GM12878 (cell line): ENCODE results near the gene FAM184B. TPM values are rescaled to one million over a fixed set of nuclear protein-coding genes. Genes with fewer than 3 reads are reported as not detected.
A peak's percentile ranks its signal among the peaks of the same experiment; 100 is the strongest.

Source experiments
- ATAC-seq: fragments of 200-7000 bp; cut with Tn5 transposase; 3 replicates; pipeline ENCODE4 v1.9.1; 2020; ENCODE audit warnings: mild to moderate bottlenecking, moderate library complexity
- BruUV-seq: library from RNA; stranded (reverse); fragments of 400-500 nt; replicated peaks from 2 replicates; lab custom pipeline; 2021; lab: Mats Ljungman, UMichigan
- CTCF ChIA-PET: fragments of 300-600 bp; sonication (Branson Sonifier 250); formaldehyde crosslinking; extraction: SDS; loops from one replicate; lab custom pipeline; 2021; ENCODE audit warnings: inconsistent platforms; lab: Yijun Ruan, JAX
- POLR2A ChIA-PET: fragments of 350-600 bp; formaldehyde crosslinking; extraction: SDS; loops from one replicate; lab custom pipeline; 2021; ENCODE audit warnings: inconsistent platforms; lab: Charles Lee
- RAD21 ChIA-PET: fragments of 300-600 bp; sonication (Branson Sonifier 250); formaldehyde crosslinking; loops from one replicate; lab custom pipeline; 2023; ENCODE audit warnings: antibody characterized with exemption; ENCODE audit not compliant: unreplicated experiment; lab: Charles Lee
- SMC1A ChIA-PET: fragments of 300-600 bp; sonication (Branson Sonifier 250); formaldehyde crosslinking; loops from one replicate; lab custom pipeline; 2023; ENCODE audit not compliant: unreplicated experiment, uncharacterized antibody; lab: Charles Lee
- DNase-seq: peaks from one replicate; pipeline ENCODE4 v3.0.0-alpha.2; 2011; ENCODE audit warnings: low read depth, low spot score
- FAIRE-seq: peaks from 3 replicates; lab custom pipeline; 2011; peaks lifted over from hg19 to GRCh38; lab: Jason Lieb, UNC
- H2AFZ ChIP-seq: 2 replicates; pipeline ENCODE4 v1.6.0; 2011; ENCODE audit warnings: low read depth, low read length, control low read depth; ENCODE audit not compliant: control insufficient read depth
- H3K27ac ChIP-seq: 2 replicates; pipeline ENCODE4 v1.5.1; 2011; ENCODE audit warnings: control low read depth; ENCODE audit not compliant: control insufficient read depth, insufficient read depth
- H3K27me3 ChIP-seq, 2 experiments: replicated peaks in 1 of 2; 2 replicates each; pipeline versions ENCODE4 v1.6.0 to v1.6.1; 2011; ENCODE audit warnings: low read length in 1 of 2; ENCODE audit not compliant: control insufficient read depth in 2 of 2, insufficient read depth in 2 of 2
- H3K36me3 ChIP-seq, 2 experiments: 2 replicates each; pipeline ENCODE4 v1.5.1; 2011; ENCODE audit warnings: low read length in 1 of 2; ENCODE audit not compliant: control insufficient read depth in 2 of 2, insufficient read depth in 2 of 2
- H3K4me1 ChIP-seq: 2 replicates; pipeline ENCODE4 v1.6.1; 2011; ENCODE audit warnings: mild to moderate bottlenecking, low read length, moderate library complexity, mixed read lengths; ENCODE audit not compliant: control insufficient read depth, insufficient read depth
- H3K4me2 ChIP-seq: 2 replicates; pipeline ENCODE4 v1.6.0; 2011; ENCODE audit warnings: control low read depth; ENCODE audit not compliant: control insufficient read depth, insufficient read depth
- H3K4me3 ChIP-seq: fragments of 200-600 bp; sonication (generic); 2 replicates; pipeline ENCODE4 v1.5.1; 2016
- H3K79me2 ChIP-seq: 2 replicates; pipeline ENCODE4 v1.6.0; 2011; ENCODE audit warnings: low read length; ENCODE audit not compliant: control insufficient read depth, insufficient read depth
- H3K9ac ChIP-seq: 2 replicates; pipeline ENCODE4 v1.8.0; 2011; ENCODE audit warnings: low read length, control low read depth, mixed read lengths; ENCODE audit not compliant: control insufficient read depth, insufficient read depth
- H3K9me3 ChIP-seq: replicated peaks from 3 replicates; pipeline ENCODE4 v1.5.1; 2011; ENCODE audit warnings: mild to moderate bottlenecking, low read length; ENCODE audit not compliant: control insufficient read depth, insufficient read depth
- H4K20me1 ChIP-seq: 2 replicates; pipeline ENCODE4 v1.6.0; 2011; ENCODE audit not compliant: control insufficient read depth, insufficient read depth
- FOXK2 ChIP-seq: fragments of 450-650 bp; IDR thresholded peaks from 2 replicates; pipeline ENCODE4 v1.6.1; 2017; ENCODE audit warnings: mild to moderate bottlenecking, moderate library complexity
- HCFC1 ChIP-seq: fragments of 150-350 bp; IDR thresholded peaks from 2 replicates; pipeline ENCODE4 v1.6.1; 2014; ENCODE audit warnings: low read length
- KAT2A ChIP-seq: conservative IDR thresholded peaks from 2 replicates; pipeline ENCODE4 v1.6.1; 2011; ENCODE audit warnings: low read depth, low read length; ENCODE audit not compliant: control insufficient read depth
- MYB ChIP-seq: fragments of 150-350 bp; IDR thresholded peaks from 2 replicates; pipeline ENCODE4 v1.6.1; 2014; ENCODE audit warnings: mild to moderate bottlenecking, low read depth, low read length, borderline replicate concordance
- NRF1 ChIP-seq: conservative IDR thresholded peaks from 2 replicates; pipeline ENCODE4 v1.6.1; 2011; ENCODE audit warnings: mild to moderate bottlenecking, low read depth, low read length, improper control_type of control experiment
- RAD21 ChIP-seq: IDR thresholded peaks from 2 replicates; pipeline ENCODE4 v1.6.1; 2011; ENCODE audit warnings: mild to moderate bottlenecking, low read depth, low read length, moderate library complexity; ENCODE audit not compliant: insufficient read depth
- STAT1 ChIP-seq: fragments of 450-650 bp; conservative IDR thresholded peaks from 2 replicates; pipeline ENCODE4 v1.6.1; 2014; ENCODE audit warnings: antibody characterized with exemption, mild to moderate bottlenecking
- ZBTB4 ChIP-seq: fragments of 450-650 bp; formaldehyde crosslinking; IDR thresholded peaks from 2 replicates; pipeline ENCODE4 v1.4.0; 2022; ENCODE audit warnings: mild to moderate bottlenecking, moderate library complexity
- ZNF622 ChIP-seq: fragments of 450-650 bp; IDR thresholded peaks from 2 replicates; pipeline ENCODE4 v1.6.1; 2017; ENCODE audit warnings: mild to moderate bottlenecking, inconsistent platforms
- WGBS: methylation state at CpG from one replicate; pipeline ENCODE4 v1.1.6; 2016; ENCODE audit warnings: low lambda C conversion rate; ENCODE audit not compliant: insufficient replicate concordance, insufficient coverage; ENCODE audit errors: missing lambda C conversion rate; 5-methylcytosine and 5-hydroxymethylcytosine counted together
- in situ Hi-C: fragments of 300-500 bp; cut with MboI; formaldehyde crosslinking; loops from 9 replicates; pipeline ENCODE4 v1.14.3; 2018; ENCODE audit warnings: mixed read lengths
- intact Hi-C: fragments of 100-400 bp; cut with micrococcal nuclease; formaldehyde crosslinking; loops from one replicate; pipeline ENCODE4 v1.14.2; 2022; ENCODE audit not compliant: unreplicated experiment
- polyA plus RNA-seq, 11 experiments: library from polyadenylated mRNA; depleted of rRNA in 4 of 11; unstranded in 6 of 11; stranded (reverse) in 5 of 11; fragments of >200 nt; fragmentation: Nextera tagmentation in 4 of 11; fragmentation: Illumina TruSeq in 1 of 11; extraction: Ambion mirVana in 4 of 11; extraction: Trizol in 1 of 11; gene quantifications; 1 replicate in 1 of 11; 2 replicates in 10 of 11; pipeline versions ENCODE4 v1.2.1 to v1.2.3, GENCODE V29; 2011 to 2016; ENCODE audit warnings: inconsistent platforms in 2 of 11, missing spikeins in 2 of 11, low read depth in 1 of 11
- total RNA-seq, 4 experiments: library from RNA; depleted of rRNA in 3 of 4; stranded (reverse); fragments of >200 nt in 3 of 4; fragmentation: Illumina TruSeq in 1 of 4; extraction: Trizol in 1 of 4; gene quantifications; 2 replicates each; pipeline versions ENCODE4 v1.2.1 to v1.2.3, GENCODE V29; 2013 to 2021
- TF ChIP-seq, protein P1 (sequence below), 3 experiments: IDR thresholded peaks in 2 of 3; conservative IDR thresholded peaks in 1 of 3; 2 replicates each; pipeline ENCODE4 v1.5.1; 2011; ENCODE audit warnings: low read depth in 3 of 3, low read length in 3 of 3, mild to moderate bottlenecking in 3 of 3, control low read depth in 2 of 3, moderate library complexity in 2 of 3, inconsistent platforms in 1 of 3, mixed read lengths in 1 of 3; ENCODE audit not compliant: control insufficient read depth in 2 of 3, insufficient read depth in 1 of 3; ENCODE audit errors: extremely low read depth in 1 of 3

The FAM184B gene
- total and polyA plus RNA-seq, 10 of the 15 experiments (the other 5 are each of a cell fraction or from before 2014, with no cell fraction given): under 0.01 TPM; not detected in 9

DNA sequence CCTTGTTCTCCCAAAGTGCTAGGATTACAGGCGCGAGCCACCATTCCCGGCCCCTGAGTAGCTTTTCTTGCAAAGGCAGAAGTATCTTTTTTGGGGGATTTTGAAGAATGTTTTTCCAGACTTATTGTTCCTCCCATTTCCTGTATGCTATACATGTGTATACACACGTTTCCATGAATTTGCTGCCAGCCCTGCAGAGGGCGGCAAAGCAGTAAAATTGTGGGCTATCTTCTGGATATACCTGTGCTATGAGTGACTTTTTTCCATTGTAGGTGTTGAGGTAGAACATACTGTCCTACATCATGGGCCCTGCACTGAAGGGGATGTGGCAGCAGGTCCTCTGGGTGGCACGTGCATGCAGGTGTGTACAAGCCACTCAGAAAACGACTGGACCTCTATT, 183.9 kb downstream of the FAM184B start:
- ChIA-PET POLR2A (no interaction called here), RAD21 (no interaction called here)
- DNase-seq (no peak), FAIRE-seq (no peak)
- Histone ChIP-seq H3K36me3 (peaks cover 18 to 55% of the 10 kb centered on the region in 2 experiments), H2AFZ (no peak overlapping the region)
- no peak for TF ChIP-seq FOXK2
- no peak for TF ChIP-seq ZNF622
- no peak for TF ChIP-seq ZBTB4 (CRISPR knock-in tag)
- TF ChIP-seq HCFC1: no peak
- TF ChIP-seq STAT1: no peak
- TF ChIP-seq, protein P1, sequence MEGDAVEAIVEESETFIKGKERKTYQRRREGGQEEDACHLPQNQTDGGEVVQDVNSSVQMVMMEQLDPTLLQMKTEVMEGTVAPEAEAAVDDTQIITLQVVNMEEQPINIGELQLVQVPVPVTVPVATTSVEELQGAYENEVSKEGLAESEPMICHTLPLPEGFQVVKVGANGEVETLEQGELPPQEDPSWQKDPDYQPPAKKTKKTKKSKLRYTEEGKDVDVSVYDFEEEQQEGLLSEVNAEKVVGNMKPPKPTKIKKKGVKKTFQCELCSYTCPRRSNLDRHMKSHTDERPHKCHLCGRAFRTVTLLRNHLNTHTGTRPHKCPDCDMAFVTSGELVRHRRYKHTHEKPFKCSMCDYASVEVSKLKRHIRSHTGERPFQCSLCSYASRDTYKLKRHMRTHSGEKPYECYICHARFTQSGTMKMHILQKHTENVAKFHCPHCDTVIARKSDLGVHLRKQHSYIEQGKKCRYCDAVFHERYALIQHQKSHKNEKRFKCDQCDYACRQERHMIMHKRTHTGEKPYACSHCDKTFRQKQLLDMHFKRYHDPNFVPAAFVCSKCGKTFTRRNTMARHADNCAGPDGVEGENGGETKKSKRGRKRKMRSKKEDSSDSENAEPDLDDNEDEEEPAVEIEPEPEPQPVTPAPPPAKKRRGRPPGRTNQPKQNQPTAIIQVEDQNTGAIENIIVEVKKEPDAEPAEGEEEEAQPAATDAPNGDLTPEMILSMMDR (IDR thresholded peaks at IDR 0.05 in 2 of 3, conservative IDR thresholded peaks at IDR 0.05 in 1 of 3; ENCODE audit: control insufficient read depth in 2 of 3, extremely low read depth in 1 of 3, insufficient read depth in 1 of 3, low read depth in 3 of 3, low read length in 3 of 3): peak in 2 of 3 experiments; percentile 7 to 24; a peak in 1 of 6 replicates
- no peak for TF ChIP-seq NRF1
- no peak for TF ChIP-seq KAT2A
- TF ChIP-seq RAD21: 0 out of 2 replicates have a peak, but pooled peaks have one; percentile 9
- TF ChIP-seq MYB: no peak
- TF ChIP-seq, all 136 proteins: peak for 2
- Histone ChIP-seq H4K20me1 (peaks cover 13% of the 10 kb centered on the region; the same call in 1 of the 2 replicates), H3K27ac (no peak overlapping the region), H3K79me2 (peaks cover 14% of the 10 kb centered on the region), H3K27me3 (no peaks in the 10 kb centered on the region), H3K4me3 (no peak overlapping the region), H3K4me1 (peaks cover 23% of the 10 kb centered on the region), H3K9ac (no peak overlapping the region), H3K4me2 (no peak overlapping the region), H3K9me3 (no peaks in the 10 kb centered on the region)
- intact Hi-C loops: no loop called here
- CTCF ChIA-PET: interaction anchor here (0.6 to 1.0 kb wide), 2 partner anchors 49 to 367 kb away, joined by 4 to 5 read pairs; no protein-coding TSS in a partner anchor
- no TSS peak for BruUV-seq
- in situ Hi-C loops: no loop called here
- SMC1A ChIA-PET: interaction anchor here (0.7 kb wide), 1 partner anchor 17 kb away, joined by 3 read pairs; the partner anchor contains the start of gene MED28
- WGBS: 86% methylated on average over 7 of the region's 7 CpGs
- ATAC-seq: no peak
